HepG2 (cell line): Measurements from ENCODE around the gene KLHDC4. TPM values are rescaled to one million over a fixed set of nuclear protein-coding genes. Genes with fewer than 3 reads are reported as not detected.

Source experiments
- DRAP1 ChIP-seq: IDR thresholded peaks from 2 replicates; pipeline ENCODE4 v1.6.1; 2016; ENCODE audit warnings: missing genetic modification reagents, missing compliant biosample characterization
- EP300 ChIP-seq, 3 experiments: sonication (generic) in 1 of 3; formaldehyde crosslinking in 1 of 3; IDR thresholded peaks; 2 replicates each; pipeline versions ENCODE4 v1.5.1 to v1.6.1; 2011 to 2020; ENCODE audit warnings: low read depth in 2 of 3, low read length in 2 of 3, borderline replicate concordance in 1 of 3, improper control_type of control experiment in 1 of 3, mild to moderate bottlenecking in 1 of 3, missing genetic modification reagents in 1 of 3, moderate library complexity in 1 of 3
- FOSL1 ChIP-seq: sonication (generic); formaldehyde crosslinking; IDR thresholded peaks from 2 replicates; pipeline ENCODE4 v1.9.0; 2021; ENCODE audit warnings: missing genetic modification reagents, borderline replicate concordance
- HDAC1 ChIP-seq: sonication (generic); formaldehyde crosslinking; IDR thresholded peaks from 2 replicates; pipeline ENCODE4 v1.5.1; 2020; ENCODE audit warnings: mild to moderate bottlenecking, missing genetic modification reagents
- IRF9 ChIP-seq: sonication (generic); formaldehyde crosslinking; IDR thresholded peaks from 2 replicates; pipeline ENCODE4 v1.8.0; 2022; ENCODE audit warnings: missing genetic modification reagents, mild to moderate bottlenecking, borderline replicate concordance
- MIER3 ChIP-seq: IDR thresholded peaks from 2 replicates; pipeline ENCODE4 v1.6.1; 2016; ENCODE audit warnings: missing compliant biosample characterization, borderline replicate concordance
- RXRA ChIP-seq: sonication (generic); formaldehyde crosslinking; IDR thresholded peaks from 2 replicates; pipeline ENCODE4 v1.5.1; 2020; ENCODE audit warnings: missing genetic modification reagents
- SKIL ChIP-seq: sonication (generic); formaldehyde crosslinking; IDR thresholded peaks from 2 replicates; pipeline ENCODE4 v1.8.0; 2022; ENCODE audit warnings: missing genetic modification reagents, mild to moderate bottlenecking, moderate library complexity, borderline replicate concordance
- SOX13 ChIP-seq, 3 experiments: fragments of 450-650 bp in 1 of 3; sonication (generic) in 1 of 3; formaldehyde crosslinking in 1 of 3; IDR thresholded peaks in 2 of 3; conservative IDR thresholded peaks in 1 of 3; 2 replicates each; pipeline versions ENCODE4 v1.5.0 to v1.6.1; 2016 to 2020; ENCODE audit warnings: antibody characterized with exemption in 1 of 3, mild to moderate bottlenecking in 1 of 3, missing compliant biosample characterization in 1 of 3, missing genetic modification reagents in 1 of 3, moderate library complexity in 1 of 3
- ZNF232 ChIP-seq: sonication (generic); formaldehyde crosslinking; IDR thresholded peaks from 2 replicates; pipeline ENCODE4 v1.4.0; 2020; ENCODE audit warnings: missing genetic modification reagents, borderline replicate concordance
- ZNF772 ChIP-seq: sonication (generic); formaldehyde crosslinking; IDR thresholded peaks from 2 replicates; pipeline ENCODE4 v1.5.0; 2020; ENCODE audit warnings: mild to moderate bottlenecking, missing genetic modification reagents
- ZSCAN9 ChIP-seq: IDR thresholded peaks from 2 replicates; pipeline ENCODE4 v1.6.1; 2016; ENCODE audit warnings: borderline replicate concordance
- polyA plus RNA-seq, 8 experiments: library from polyadenylated mRNA; depleted of rRNA in 3 of 8; stranded (reverse) in 7 of 8; unstranded in 1 of 8; fragments of >200 nt; fragmentation: Illumina TruSeq in 4 of 8; extraction: Trizol in 4 of 8; gene quantifications; 2 replicates each; pipeline versions ENCODE4 v1.2.1 to v1.2.3, GENCODE V29; 2011 to 2016; ENCODE audit warnings: low read depth in 4 of 8, missing spikeins in 1 of 8, mixed read lengths in 1 of 8; ENCODE audit not compliant: insufficient read depth in 1 of 8
- total RNA-seq, 5 experiments: library from RNA; depleted of rRNA; stranded (reverse); fragments of >200 nt; fragmentation: Illumina TruSeq; extraction: Trizol; gene quantifications; 2 replicates each; pipeline ENCODE4 v1.2.3, GENCODE V29; 2016; ENCODE audit warnings: low read depth in 1 of 5

Gene KLHDC4
- total and polyA plus RNA-seq, 2 of the 13 experiments (the other 11 are each of a cell fraction or from before 2014, with no cell fraction given): 18.7 to 31.8 TPM

DNA sequence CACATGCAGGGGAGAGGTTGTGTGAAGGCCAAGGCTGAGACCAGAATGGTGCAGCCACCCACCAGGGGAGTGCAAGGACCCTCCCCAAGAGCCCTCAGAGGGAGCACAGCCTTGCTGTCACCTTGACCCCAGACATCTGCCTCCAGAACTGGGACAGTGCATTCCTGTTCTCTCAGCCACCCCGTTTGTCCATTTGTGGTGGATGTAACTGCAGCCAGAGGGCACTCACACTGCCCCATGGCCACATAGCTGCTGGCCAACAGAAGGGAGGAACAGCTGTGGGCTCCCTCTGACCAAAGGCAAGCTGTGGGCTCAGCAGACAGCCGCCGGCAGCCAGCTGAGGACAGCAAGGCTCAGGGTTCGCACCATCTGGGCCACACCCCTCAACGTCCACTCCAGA lies 49.8 kb upstream of the KLHDC4 start (continued):
- TF ChIP-seq EP300 (IDR thresholded peaks at IDR 0.05; ENCODE audit: low read depth in 2 of 2, low read length in 2 of 2) (no peak), EP300 (CRISPR knock-in tag; IDR thresholded peaks at IDR 0.05; ENCODE audit: borderline replicate concordance) (0 out of 2 replicates have a peak, but pooled peaks have one; percentile 33), DRAP1 (CRISPR knock-in tag) (peak; percentile 57), IRF9 (CRISPR knock-in tag) (no peak), HDAC1 (CRISPR knock-in tag) (peak; percentile 60; the same call in 1 of the 2 replicates), ZSCAN9 (peak; percentile 47; the same call in 1 of the 2 replicates), SKIL (CRISPR knock-in tag) (peak; percentile 59; the same call in 1 of the 2 replicates), ZNF232 (CRISPR knock-in tag) (peak; percentile 82; the same call in 1 of the 2 replicates), FOSL1 (CRISPR knock-in tag) (no peak), SOX13 (IDR thresholded peaks at IDR 0.05) (no peak), SOX13 (CRISPR knock-in tag; conservative IDR thresholded peaks at IDR 0.05 in 1 of 2, IDR thresholded peaks at IDR 0.05 in 1 of 2) (peak in 1 of 2 experiments; percentile 57; a peak in 2 of 4 replicates), MIER3 (CRISPR knock-in tag) (no peak; the same call in 1 of the 2 replicates), ZNF772 (CRISPR knock-in tag) (0 out of 2 replicates have a peak, but pooled peaks have one; percentile 63), RXRA (CRISPR knock-in tag) (0 out of 2 replicates have a peak, but pooled peaks have one; percentile 60)
